ENCODE measurements around the gene KLHL35. TPM values are rescaled to one million over a fixed set of nuclear protein-coding genes. Genes with fewer than 3 reads are reported as not detected.

The KLHL35 gene
- total RNA-seq, 1 experiment from 2014 or later = 8.4 TPM

GRCh38 chr11:75436806-75437205 lies 3.8 kb upstream of the KLHL35 start:
- intact Hi-C loops (cut with micrococcal nuclease) = no loop called here
- BruUV-seq (replicated peaks) = no TSS peak
- POLR2A ChIA-PET (ENCODE audit: unreplicated experiment) = no interaction called here

GRCh38 chr11:75435571-75435925 lies 2.5 kb upstream of the KLHL35 start:
- BruUV-seq (replicated peaks) = no TSS peak
- H3K36me3 ChIP-seq (ENCODE audit: low read depth, low read length) = no peaks in the 10 kb centered on the region
- ChIA-PET POLR2A (ENCODE audit: unreplicated experiment) (no interaction called here), CTCF (no interaction called here)
- no peak overlapping the region for H3K4me3 ChIP-seq (ENCODE audit: low read length)
- H3K79me2 ChIP-seq (ENCODE audit: low read length) = no peaks in the 10 kb centered on the region
- H3K9ac ChIP-seq (ENCODE audit: low read length) = no peak overlapping the region
- no peaks in the 10 kb centered on the region for H3F3A ChIP-seq (ENCODE audit: low read length, unreplicated experiment)
- DNase-seq (no peak), ATAC-seq (no peak)
- TF ChIP-seq CTCF (conservative IDR thresholded peaks at IDR 0.05; ENCODE audit: low read depth, low read length) (no peak), EZH2 (IDR thresholded peaks at IDR 0.05; ENCODE audit: low read length, unreplicated experiment) (no peak), EZH2phosphoT487 (IDR thresholded peaks at IDR 0.05; ENCODE audit: borderline replicate concordance, low read length) (no peak)
- intact Hi-C loops (cut with micrococcal nuclease) = no loop called here
- H2AFZ ChIP-seq (ENCODE audit: low read length) = no peak overlapping the region
- no peaks in the 10 kb centered on the region for H3K9me2 ChIP-seq (replicated peaks; ENCODE audit: low read length)
- H3K4me2 ChIP-seq (ENCODE audit: low read length) = no peak overlapping the region
- no peaks in the 10 kb centered on the region for H3K9me3 ChIP-seq (ENCODE audit: low read length)
- H3K27me3 ChIP-seq (ENCODE audit: low read length) = no peaks in the 10 kb centered on the region
- no peaks in the 10 kb centered on the region for H4K20me1 ChIP-seq (ENCODE audit: low read length)
- H3K4me1 ChIP-seq (ENCODE audit: insufficient read depth, low read length) = peaks cover 9% of the 10 kb centered on the region
- no peak overlapping the region for H3K27ac ChIP-seq (ENCODE audit: low read length)

More at GRCh38 chr11:75436806-75437205, 3.8 kb upstream of the KLHL35 start:
- Histone ChIP-seq H3F3A (ENCODE audit: low read length, unreplicated experiment) (no peaks in the 10 kb centered on the region), H3K79me2 (ENCODE audit: low read length) (no peaks in the 10 kb centered on the region), H3K9ac (ENCODE audit: low read length) (no peak overlapping the region), H4K20me1 (ENCODE audit: low read length) (no peaks in the 10 kb centered on the region), H3K4me3 (ENCODE audit: low read length) (no peak overlapping the region), H3K4me2 (ENCODE audit: low read length) (no peak overlapping the region), H3K36me3 (ENCODE audit: low read depth, low read length) (no peaks in the 10 kb centered on the region), H3K27ac (ENCODE audit: low read length) (no peak overlapping the region), H3K9me2 (replicated peaks; ENCODE audit: low read length) (no peaks in the 10 kb centered on the region), H2AFZ (ENCODE audit: low read length) (no peak overlapping the region), H3K4me1 (ENCODE audit: insufficient read depth, low read length) (no peaks in the 10 kb centered on the region), H3K9me3 (ENCODE audit: low read length) (no peaks in the 10 kb centered on the region), H3K27me3 (ENCODE audit: low read length) (no peaks in the 10 kb centered on the region)
- CTCF ChIA-PET = no interaction called here
- no peak for DNase-seq
- no peak for ATAC-seq
- no peak for TF ChIP-seq EZH2phosphoT487 (IDR thresholded peaks at IDR 0.05; ENCODE audit: borderline replicate concordance, low read length)
- TF ChIP-seq CTCF (conservative IDR thresholded peaks at IDR 0.05; ENCODE audit: low read depth, low read length) = no peak
- TF ChIP-seq EZH2 (IDR thresholded peaks at IDR 0.05; ENCODE audit: low read length, unreplicated experiment) = no peak

GRCh38 chr11:75434886-75435570 lies 2.0 kb upstream of the KLHL35 start:
- Histone ChIP-seq H3K27ac (ENCODE audit: low read length) (no peak overlapping the region), H3K79me2 (ENCODE audit: low read length) (no peaks in the 10 kb centered on the region), H3K9me3 (ENCODE audit: low read length) (no peaks in the 10 kb centered on the region), H3K27me3 (ENCODE audit: low read length) (no peaks in the 10 kb centered on the region), H3K4me2 (ENCODE audit: low read length) (no peak overlapping the region), H3F3A (ENCODE audit: low read length, unreplicated experiment) (no peaks in the 10 kb centered on the region), H3K4me1 (ENCODE audit: insufficient read depth, low read length) (peaks cover 12% of the 10 kb centered on the region), H4K20me1 (ENCODE audit: low read length) (no peaks in the 10 kb centered on the region), H2AFZ (ENCODE audit: low read length) (no peak overlapping the region), H3K9ac (ENCODE audit: low read length) (no peak overlapping the region), H3K4me3 (ENCODE audit: low read length) (no peak overlapping the region), H3K36me3 (ENCODE audit: low read depth, low read length) (no peaks in the 10 kb centered on the region), H3K9me2 (replicated peaks; ENCODE audit: low read length) (no peaks in the 10 kb centered on the region)
- no peak for TF ChIP-seq EZH2phosphoT487 (IDR thresholded peaks at IDR 0.05; ENCODE audit: borderline replicate concordance, low read length)
- no peak for TF ChIP-seq EZH2 (IDR thresholded peaks at IDR 0.05; ENCODE audit: low read length, unreplicated experiment)
- no peak for TF ChIP-seq CTCF (conservative IDR thresholded peaks at IDR 0.05; ENCODE audit: low read depth, low read length)
- ATAC-seq = no peak
- no peak for DNase-seq
- ChIA-PET POLR2A (ENCODE audit: unreplicated experiment) (no interaction called here), CTCF (no interaction called here)
- no TSS peak for BruUV-seq (replicated peaks)
- intact Hi-C loops (cut with micrococcal nuclease) = no loop called here
